ENCODE measurements around the gene GOLGA8N. TPM values are rescaled to one million over a fixed set of nuclear protein-coding genes. Genes with fewer than 3 reads are reported as not detected.
"Not testable (repeated sequence)": the region's sequence is repeated elsewhere in the genome, so short reads cannot be mapped to it uniquely, and the experiment has no call there.

Gene GOLGA8N
- total RNA-seq: 10 to 100 TPM in 4 of 5 experiments, 1 to 10 TPM in 1; 9.8 to 19.4 (median 14.1) TPM
- polyA plus RNA-seq: under 1 TPM in 1 of 2 donors, not detected in 1; 0.28 TPM
- total RNA-seq: 2.8 reads per million, percentile 15 among the genes with 10 or more reads in this experiment

DNA sequence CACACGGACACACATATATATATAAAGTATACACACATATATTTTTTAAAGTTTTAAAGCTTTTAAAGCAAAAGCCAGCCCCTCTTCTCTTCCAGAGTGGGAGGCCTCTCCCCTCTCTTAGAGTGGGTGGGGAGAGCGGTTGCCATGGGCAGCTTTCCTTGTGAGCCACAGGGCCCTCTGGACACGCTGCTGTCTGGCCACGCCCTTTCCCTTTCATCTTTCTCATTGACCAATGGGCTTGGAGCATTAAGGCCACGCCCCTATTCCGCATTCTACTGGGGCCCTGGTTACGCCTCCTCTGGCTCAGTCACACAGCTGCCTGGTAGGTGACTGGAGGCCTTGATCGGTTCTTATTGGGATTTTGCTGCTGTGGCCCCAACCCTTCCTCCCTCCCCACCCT, at the start of gene GOLGA8N:
GOLGA8N (plus strand) TSS at position 306 of the 400 bp plus-strand sequence.
- H3K27me3 ChIP-seq (ENCODE audit: control insufficient read depth in 2 of 2, insufficient read depth in 2 of 2, low read length in 2 of 2); H3K4me3 ChIP-seq (ENCODE audit: low read length); DNase-seq; H3K36me3 ChIP-seq (ENCODE audit: control insufficient read depth in 2 of 3, insufficient read depth in 3 of 3, low read length in 3 of 3); CTCF ChIA-PET; H3K36me3 Mint-ChIP-seq; POLR2A ChIA-PET; H3K4me1 Mint-ChIP-seq; H3K4me3 Mint-ChIP-seq; H3K27me3 Mint-ChIP-seq; ATAC-seq; intact Hi-C loops (cut with micrococcal nuclease); H3K9me3 Mint-ChIP-seq; H3K4me1 ChIP-seq (ENCODE audit: control insufficient read depth in 2 of 2, insufficient read depth in 2 of 2, low read length in 2 of 2); H3K27ac ChIP-seq (ENCODE audit: low read depth, low read length); H3K27ac Mint-ChIP-seq; H3K9me3 ChIP-seq (ENCODE audit: control insufficient read depth in 2 of 3, low read length in 3 of 3): not testable (repeated sequence)

DNA sequence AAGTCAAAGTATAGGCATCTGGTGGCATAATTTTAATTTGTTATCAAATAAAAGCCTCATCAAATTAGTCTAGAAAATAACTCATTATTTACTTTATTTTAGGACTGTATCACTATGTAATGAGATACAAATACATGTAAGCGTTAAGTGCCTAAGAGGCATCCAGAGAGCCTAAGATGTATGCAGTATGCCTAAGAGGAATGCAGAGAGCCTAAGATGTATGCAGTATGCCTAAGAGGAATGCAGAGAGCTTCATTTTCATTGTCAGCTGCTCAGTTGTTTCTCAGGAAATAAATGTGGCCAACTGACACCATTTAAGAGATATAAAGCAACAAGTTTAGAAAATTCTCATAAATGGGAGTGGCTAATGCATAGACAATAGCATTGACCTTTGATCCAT, 49.8 kb upstream of the GOLGA8N start:
- H3K4me1 ChIP-seq (ENCODE audit: control insufficient read depth in 2 of 2, insufficient read depth in 2 of 2, low read length in 2 of 2); ATAC-seq; H3K4me1 Mint-ChIP-seq; H3K36me3 ChIP-seq (ENCODE audit: control insufficient read depth in 2 of 3, insufficient read depth in 3 of 3, low read length in 3 of 3); H3K9me3 ChIP-seq (ENCODE audit: control insufficient read depth in 2 of 3, low read length in 3 of 3); POLR2A ChIA-PET; H3K4me3 Mint-ChIP-seq; H3K36me3 Mint-ChIP-seq; CTCF ChIA-PET; H3K27me3 Mint-ChIP-seq; H3K27ac Mint-ChIP-seq; H3K27me3 ChIP-seq (ENCODE audit: control insufficient read depth in 2 of 2, insufficient read depth in 2 of 2, low read length in 2 of 2); H3K27ac ChIP-seq (ENCODE audit: low read depth, low read length); H3K4me3 ChIP-seq (ENCODE audit: low read length); DNase-seq; intact Hi-C loops (cut with micrococcal nuclease); H3K9me3 Mint-ChIP-seq: not testable (repeated sequence)

DNA sequence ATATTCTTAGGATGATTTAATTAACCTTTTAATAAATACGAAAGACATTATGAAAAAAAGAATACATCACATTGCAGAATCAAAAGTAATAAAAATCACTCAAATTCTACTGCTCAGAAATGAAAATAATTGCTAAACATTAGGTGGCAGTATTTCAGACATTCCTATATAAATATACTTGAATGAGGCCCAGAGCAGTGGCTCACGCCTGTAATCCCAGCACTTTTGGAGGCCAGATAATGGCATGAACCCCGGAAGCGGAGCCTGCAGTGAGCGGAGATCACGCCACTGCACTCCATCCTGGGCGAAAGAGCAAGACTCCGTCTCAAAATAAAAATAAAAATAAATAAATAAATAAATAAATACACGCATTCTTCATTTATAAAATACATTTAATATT, 48.1 kb upstream of the GOLGA8N start:
- ATAC-seq; H3K36me3 ChIP-seq (ENCODE audit: control insufficient read depth in 2 of 3, insufficient read depth in 3 of 3, low read length in 3 of 3); CTCF ChIA-PET; H3K4me3 Mint-ChIP-seq; H3K27ac Mint-ChIP-seq; H3K9me3 Mint-ChIP-seq; intact Hi-C loops (cut with micrococcal nuclease); H3K4me1 Mint-ChIP-seq; H3K27ac ChIP-seq (ENCODE audit: low read depth, low read length); H3K27me3 ChIP-seq (ENCODE audit: control insufficient read depth in 2 of 2, insufficient read depth in 2 of 2, low read length in 2 of 2); H3K9me3 ChIP-seq (ENCODE audit: control insufficient read depth in 2 of 3, low read length in 3 of 3); H3K4me3 ChIP-seq (ENCODE audit: low read length); DNase-seq; POLR2A ChIA-PET; H3K4me1 ChIP-seq (ENCODE audit: control insufficient read depth in 2 of 2, insufficient read depth in 2 of 2, low read length in 2 of 2); H3K27me3 Mint-ChIP-seq; H3K36me3 Mint-ChIP-seq: not testable (repeated sequence)

DNA sequence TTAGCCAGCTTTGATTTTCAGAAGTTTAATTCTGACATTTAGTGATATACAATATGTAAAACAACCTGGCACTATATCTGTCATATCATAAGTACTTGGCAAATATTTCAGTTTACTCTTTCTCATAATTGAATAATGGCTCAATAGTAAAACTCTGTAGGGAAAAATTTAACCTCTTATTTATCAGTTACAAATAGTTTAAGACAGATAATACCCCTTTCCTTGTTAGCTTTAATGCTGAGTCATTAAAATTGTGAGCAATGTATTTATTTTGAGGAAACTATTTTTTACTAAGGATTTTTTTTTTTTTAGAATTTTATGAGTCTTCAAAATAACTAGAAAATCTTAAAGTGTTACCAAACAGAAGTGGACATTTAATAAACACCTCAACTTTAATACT, 38.7 kb upstream of the GOLGA8N start:
- CTCF ChIA-PET, H3K4me1 Mint-ChIP-seq: not testable (repeated sequence)

DNA sequence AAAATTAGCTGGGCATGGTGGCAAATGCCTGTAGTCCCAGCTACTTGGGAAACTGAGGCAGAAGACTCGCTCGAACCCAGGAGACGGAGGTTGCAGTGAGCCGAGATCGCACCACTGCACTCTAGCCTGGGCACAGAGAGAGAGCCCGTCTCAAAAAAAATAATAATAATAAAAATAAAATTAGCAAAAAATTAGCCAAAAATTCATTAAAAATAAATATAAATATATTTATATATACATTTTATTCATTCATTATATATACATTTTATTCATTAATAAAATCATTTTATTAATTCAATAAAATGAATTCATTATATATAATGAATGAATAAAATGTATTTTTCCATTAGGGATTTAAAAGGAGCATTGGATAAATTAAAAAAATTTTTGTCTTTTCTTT, 31.1 kb upstream of the GOLGA8N start:
- H3K27ac Mint-ChIP-seq; POLR2A ChIA-PET; H3K4me1 ChIP-seq (ENCODE audit: control insufficient read depth in 2 of 2, insufficient read depth in 2 of 2, low read length in 2 of 2); ATAC-seq; intact Hi-C loops (cut with micrococcal nuclease); DNase-seq; H3K27me3 ChIP-seq (ENCODE audit: control insufficient read depth in 2 of 2, insufficient read depth in 2 of 2, low read length in 2 of 2); H3K36me3 ChIP-seq (ENCODE audit: control insufficient read depth in 2 of 3, insufficient read depth in 3 of 3, low read length in 3 of 3); H3K4me1 Mint-ChIP-seq; H3K4me3 ChIP-seq (ENCODE audit: low read length); H3K9me3 Mint-ChIP-seq; H3K36me3 Mint-ChIP-seq; H3K27me3 Mint-ChIP-seq; H3K27ac ChIP-seq (ENCODE audit: low read depth, low read length); H3K4me3 Mint-ChIP-seq; CTCF ChIA-PET; H3K9me3 ChIP-seq (ENCODE audit: control insufficient read depth in 2 of 3, low read length in 3 of 3): not testable (repeated sequence)

More for the DNA sequence above, 38.7 kb upstream of the GOLGA8N start:
- H3K27me3 ChIP-seq (ENCODE audit: control insufficient read depth in 2 of 2, insufficient read depth in 2 of 2, low read length in 2 of 2); POLR2A ChIA-PET; H3K9me3 Mint-ChIP-seq; H3K27ac ChIP-seq (ENCODE audit: low read depth, low read length); intact Hi-C loops (cut with micrococcal nuclease); H3K4me3 ChIP-seq (ENCODE audit: low read length); H3K36me3 ChIP-seq (ENCODE audit: control insufficient read depth in 2 of 3, insufficient read depth in 3 of 3, low read length in 3 of 3); H3K27ac Mint-ChIP-seq; H3K36me3 Mint-ChIP-seq; H3K4me1 ChIP-seq (ENCODE audit: control insufficient read depth in 2 of 2, insufficient read depth in 2 of 2, low read length in 2 of 2); ATAC-seq; H3K4me3 Mint-ChIP-seq; H3K27me3 Mint-ChIP-seq; H3K9me3 ChIP-seq (ENCODE audit: control insufficient read depth in 2 of 3, low read length in 3 of 3); DNase-seq: not testable (repeated sequence)

DNA sequence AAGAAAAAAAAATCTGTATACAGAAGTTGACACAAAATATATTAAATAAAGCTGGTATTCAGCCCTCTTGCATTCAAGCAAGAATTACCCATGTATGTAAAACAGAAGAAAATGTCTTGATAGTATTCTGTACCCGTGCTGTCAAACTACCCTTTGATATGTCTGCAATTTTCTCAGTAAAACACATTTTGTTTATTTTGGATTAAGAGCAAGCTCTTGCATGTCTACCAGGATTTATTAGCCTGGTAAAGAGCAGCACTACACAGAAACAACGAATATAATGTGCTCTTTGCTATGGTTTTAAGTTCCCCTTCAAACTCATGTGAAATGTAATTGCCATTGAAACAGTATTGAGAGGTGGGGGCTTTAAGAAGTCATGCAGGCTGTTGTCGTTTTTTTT, 24.3 kb upstream of the GOLGA8N start:
- H3K9me3 ChIP-seq (ENCODE audit: control insufficient read depth in 2 of 3, low read length in 3 of 3); H3K4me1 ChIP-seq (ENCODE audit: control insufficient read depth in 2 of 2, insufficient read depth in 2 of 2, low read length in 2 of 2); H3K4me3 ChIP-seq (ENCODE audit: low read length); H3K4me1 Mint-ChIP-seq; ATAC-seq; H3K27me3 Mint-ChIP-seq; DNase-seq; intact Hi-C loops (cut with micrococcal nuclease); H3K9me3 Mint-ChIP-seq; CTCF ChIA-PET; H3K27ac Mint-ChIP-seq; POLR2A ChIA-PET; H3K4me3 Mint-ChIP-seq; H3K36me3 Mint-ChIP-seq; H3K36me3 ChIP-seq (ENCODE audit: control insufficient read depth in 2 of 3, insufficient read depth in 3 of 3, low read length in 3 of 3); H3K27ac ChIP-seq (ENCODE audit: low read depth, low read length); H3K27me3 ChIP-seq (ENCODE audit: control insufficient read depth in 2 of 2, insufficient read depth in 2 of 2, low read length in 2 of 2): not testable (repeated sequence)

DNA sequence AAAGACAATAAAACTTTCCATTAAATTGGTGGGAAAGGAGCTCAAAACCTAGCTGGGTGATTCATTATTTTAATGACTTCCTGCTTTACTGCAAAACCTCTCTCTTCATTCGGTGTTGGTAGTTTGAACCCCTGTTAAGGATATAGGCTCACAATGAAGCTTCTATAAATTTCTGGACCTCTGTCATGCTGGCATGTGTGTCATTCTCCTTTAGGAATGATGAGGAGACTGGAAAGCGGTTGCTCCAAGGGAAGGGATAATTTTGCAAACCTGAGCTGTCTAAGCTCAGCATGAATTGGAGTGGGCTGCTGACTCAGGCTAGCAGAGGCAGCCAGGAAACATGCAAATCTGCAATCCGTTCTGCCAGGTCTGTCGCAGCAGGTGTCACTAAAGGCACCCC, 14.8 kb upstream of the GOLGA8N start:
- H3K4me1 ChIP-seq (ENCODE audit: control insufficient read depth in 2 of 2, insufficient read depth in 2 of 2, low read length in 2 of 2); CTCF ChIA-PET; ATAC-seq; H3K36me3 Mint-ChIP-seq; H3K4me3 ChIP-seq (ENCODE audit: low read length); H3K27ac ChIP-seq (ENCODE audit: low read depth, low read length); H3K36me3 ChIP-seq (ENCODE audit: control insufficient read depth in 2 of 3, insufficient read depth in 3 of 3, low read length in 3 of 3); POLR2A ChIA-PET; H3K9me3 Mint-ChIP-seq; intact Hi-C loops (cut with micrococcal nuclease); H3K4me1 Mint-ChIP-seq; H3K27me3 Mint-ChIP-seq; H3K27me3 ChIP-seq (ENCODE audit: control insufficient read depth in 2 of 2, insufficient read depth in 2 of 2, low read length in 2 of 2); H3K9me3 ChIP-seq (ENCODE audit: control insufficient read depth in 2 of 3, low read length in 3 of 3): not testable (repeated sequence)
- DNase-seq: peak in 3 of 9 donors; percentile 1 to 30 (median 3)
- Mint-ChIP-seq H3K4me3 (peak overlapping the region in 8 of 10 donors; percentile 13 to 73 (median 40)), H3K27ac (peak overlapping the region in 3 of 9 donors; percentile 11 to 88 (median 20))
